ENCODE data around the gene FLYWCH1.

The FLYWCH1 gene

GRCh38 chr16:2954656-2955381, 43.1 kb downstream of the FLYWCH1 start:
- no peak for DNase-seq

- no peak for DNase-seq
Measured at GRCh38 chr16:2955438-2955778, 43.7 kb downstream of the FLYWCH1 start.

DNA sequence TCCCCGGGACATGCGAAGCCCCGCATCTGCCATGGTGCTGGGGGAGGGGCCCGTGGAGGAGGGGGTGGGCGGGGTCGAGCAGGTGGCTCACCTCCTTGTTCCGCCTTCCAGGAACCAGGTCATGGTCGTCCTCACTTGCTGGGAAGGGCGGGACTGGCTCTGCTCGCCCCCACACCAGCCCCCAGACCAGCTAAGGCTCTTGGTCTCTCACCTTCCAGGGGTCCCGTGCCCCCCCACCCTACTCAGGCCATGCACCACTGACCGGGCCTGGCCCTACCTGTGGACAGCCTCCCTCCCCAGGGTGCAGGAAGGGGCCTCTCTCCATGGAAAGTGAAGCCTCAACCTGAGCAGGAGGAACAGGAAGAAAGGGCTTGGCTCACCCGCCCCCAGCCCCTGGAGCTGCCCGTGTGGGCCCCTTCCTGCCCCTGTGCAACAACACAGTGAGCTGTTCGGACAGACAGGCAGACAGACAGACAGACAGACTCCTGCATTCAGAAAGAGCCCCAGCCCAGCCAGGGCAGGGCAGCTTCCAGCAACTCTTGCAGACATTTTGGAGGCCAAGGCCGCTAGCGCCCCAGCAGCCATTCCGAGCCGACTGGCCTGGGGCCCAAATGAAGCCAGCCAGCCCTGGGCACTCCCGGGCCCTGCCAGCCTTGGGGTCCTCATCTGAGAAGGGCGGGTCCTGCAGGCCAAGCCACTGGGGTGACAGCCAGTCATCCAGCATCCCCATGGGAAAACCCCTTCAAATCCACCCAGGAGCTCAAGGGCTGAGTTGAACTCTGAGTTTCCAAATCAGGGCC, 44.2 kb downstream of the FLYWCH1 start:
- DNase-seq: no peak

GRCh38 chr16:2956579-2956956, 44.8 kb downstream of the FLYWCH1 start:
- no peak for DNase-seq

DNA sequence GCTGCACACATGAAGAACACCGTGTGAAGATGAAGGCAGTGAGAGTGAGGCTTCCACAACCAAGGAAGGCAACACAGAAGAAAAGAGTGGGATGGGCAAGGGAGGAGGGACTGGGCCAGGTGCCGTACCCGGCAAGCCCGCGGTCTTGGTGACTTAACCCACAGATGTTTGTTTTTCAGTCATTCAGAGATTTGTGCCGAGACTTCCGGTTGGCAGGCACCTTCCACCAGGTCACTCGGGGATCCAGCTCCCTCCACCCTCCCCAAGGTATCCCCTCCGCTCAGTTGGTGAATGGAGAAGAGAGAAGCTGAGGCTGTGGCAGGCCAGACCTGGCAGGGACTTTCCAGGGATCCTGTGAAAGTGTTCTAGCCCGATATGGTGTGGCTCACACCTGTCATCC, 47.5 kb downstream of the FLYWCH1 start:
- DNase-seq: no peak

DNA sequence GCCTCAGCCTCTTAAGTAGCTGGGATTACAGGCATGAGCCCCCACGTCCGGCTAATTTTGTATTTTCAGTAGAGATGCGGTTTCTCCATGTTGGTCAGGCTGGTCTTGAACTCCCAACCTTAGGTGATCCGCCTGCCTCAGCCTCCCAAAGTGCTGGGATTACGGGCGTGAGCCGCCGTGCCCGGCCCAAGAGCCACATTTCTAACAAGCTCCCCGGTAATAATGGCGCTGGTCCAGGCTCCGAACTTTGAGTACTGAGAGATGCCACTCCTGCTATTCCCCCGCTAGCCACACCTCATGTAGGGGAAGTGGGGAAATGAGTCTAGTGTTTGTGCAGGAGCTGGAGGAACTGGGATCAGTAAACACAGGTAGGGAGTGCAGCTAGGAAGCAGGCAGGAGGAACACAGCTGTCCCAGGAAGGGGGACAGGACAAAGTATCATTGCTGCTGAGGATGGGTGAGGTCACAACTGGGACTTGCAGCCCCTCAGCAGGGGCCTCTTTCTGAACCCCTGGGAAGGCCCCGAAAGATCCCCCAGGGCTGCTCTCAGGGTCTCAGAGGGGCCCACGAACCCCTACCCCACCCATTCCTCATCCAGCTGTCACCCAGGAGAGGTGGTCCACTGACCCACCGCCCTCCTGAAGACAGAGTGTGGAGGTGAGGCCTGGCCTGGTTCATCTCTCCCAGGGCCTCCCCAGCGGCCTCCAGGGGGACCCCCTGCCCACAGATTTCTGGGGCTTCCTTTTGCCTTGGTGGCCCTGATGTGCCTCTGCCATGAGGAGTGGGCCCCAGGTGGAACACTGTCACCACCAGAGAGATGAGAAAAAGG, 48.7 kb downstream of the FLYWCH1 start:
- DNase-seq: no peak

DNA sequence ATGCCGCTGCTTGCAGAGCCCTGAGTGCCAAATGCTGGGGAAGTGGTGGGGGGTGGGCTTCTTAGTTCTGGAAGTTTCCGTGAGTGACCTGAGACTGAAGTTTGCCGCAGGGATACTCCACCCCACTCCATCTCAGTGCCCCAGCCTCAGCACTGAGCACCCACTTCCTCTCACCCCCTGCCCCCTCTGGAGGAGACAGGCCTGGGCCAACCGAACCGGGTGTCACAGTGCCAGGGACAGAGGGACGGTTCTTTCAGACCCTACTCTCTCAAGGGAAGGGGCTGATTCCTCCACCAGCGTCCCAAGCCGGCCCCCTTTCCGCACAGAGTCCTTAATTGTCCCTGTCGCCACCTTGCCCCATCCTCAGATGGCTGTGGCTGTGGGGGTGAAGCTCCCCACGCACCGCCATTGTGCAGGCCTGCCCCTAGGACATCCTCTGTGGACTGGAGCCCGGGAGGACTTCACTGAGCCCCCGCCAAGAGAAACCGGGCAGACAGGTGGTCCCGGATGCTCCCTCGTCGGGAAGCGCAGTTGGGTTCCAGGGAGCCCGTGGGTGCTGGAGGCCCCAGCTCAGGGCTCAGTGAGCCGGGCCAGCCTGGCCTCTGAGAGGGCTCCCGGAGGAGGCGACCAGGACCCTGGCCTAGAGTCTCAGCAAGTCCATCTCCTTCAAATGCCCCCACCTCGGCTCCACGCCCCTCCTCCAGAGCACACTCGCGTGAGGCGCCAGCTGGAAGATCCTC, 50.8 kb downstream of the FLYWCH1 start:
- no peak for DNase-seq

DNA sequence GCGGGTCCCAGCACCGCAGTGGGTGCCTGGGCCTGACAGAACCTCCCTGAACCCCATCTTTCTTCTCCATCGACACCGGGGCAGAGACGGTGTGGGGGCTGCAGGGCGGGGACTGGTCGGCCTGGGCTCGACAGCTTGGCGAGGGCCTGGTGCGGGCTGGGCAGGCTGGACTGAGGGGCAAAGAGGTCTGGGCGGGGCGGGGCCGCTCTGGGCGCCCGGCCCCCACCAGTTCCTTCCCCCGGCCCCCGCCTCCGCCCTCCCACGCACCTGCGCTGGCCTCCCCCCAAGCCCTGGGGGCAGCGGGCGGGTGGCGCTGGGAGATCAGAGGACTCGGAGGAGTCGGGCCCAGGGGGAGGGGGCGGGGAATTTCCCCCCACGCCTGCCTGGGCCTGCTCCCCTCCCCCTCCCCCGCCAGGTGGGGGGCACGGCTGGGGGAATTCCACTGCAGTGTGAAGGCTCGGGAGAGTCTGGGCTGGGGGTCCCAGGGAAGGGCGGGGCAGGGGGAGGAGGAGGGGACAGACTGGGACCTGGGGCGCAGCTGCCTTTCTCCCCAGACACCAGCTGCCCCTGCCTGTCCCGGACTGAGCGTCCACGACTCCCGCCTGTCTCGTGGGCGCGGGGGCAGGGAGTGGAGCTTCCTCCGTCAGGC, 51.5 kb downstream of the FLYWCH1 start:
- no peak for DNase-seq

DNA sequence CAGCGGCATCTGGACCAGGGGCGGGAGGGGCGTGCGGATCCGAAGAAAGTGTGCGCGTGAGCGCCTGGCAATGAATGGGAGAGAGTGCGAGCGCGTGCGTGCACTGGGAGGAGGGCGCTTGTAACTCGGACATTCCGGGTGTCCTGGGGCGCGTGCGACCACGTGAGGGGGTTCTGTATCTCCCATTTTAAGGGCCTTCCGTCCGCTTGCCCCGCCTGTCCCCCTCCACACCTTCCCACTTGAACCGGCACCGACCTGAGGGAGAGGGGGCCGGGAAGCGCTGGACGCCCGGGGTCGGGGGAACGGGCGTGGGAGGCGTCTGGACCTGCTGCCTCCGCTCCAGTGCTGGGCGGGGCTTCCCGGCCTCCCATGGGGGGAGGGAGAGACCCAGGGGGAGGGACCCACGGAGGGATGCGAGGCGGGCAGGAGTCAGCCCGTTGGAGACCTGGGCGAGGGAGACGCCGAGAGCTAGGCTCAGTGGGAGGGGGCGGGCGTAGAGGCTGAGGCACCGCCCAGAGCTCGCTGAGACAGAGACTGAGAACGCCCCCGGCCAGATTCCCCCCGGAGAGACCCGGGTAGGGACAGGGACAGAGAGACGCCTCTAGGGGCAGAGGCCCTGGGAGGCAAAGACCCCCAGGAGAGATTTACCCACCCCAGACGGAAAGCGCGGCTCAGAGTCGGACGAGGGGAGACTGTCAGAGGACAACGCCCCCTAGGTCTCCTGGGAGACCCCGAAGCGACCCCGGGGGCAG, 52.2 kb downstream of the FLYWCH1 start, which contains the start of gene KREMEN2:
TSS of gene KREMEN2 (plus strand) at position 553 of the 752 bp plus-strand sequence. CDS start 246 bp downstream, outside the sequence.
- no peak for DNase-seq

DNA sequence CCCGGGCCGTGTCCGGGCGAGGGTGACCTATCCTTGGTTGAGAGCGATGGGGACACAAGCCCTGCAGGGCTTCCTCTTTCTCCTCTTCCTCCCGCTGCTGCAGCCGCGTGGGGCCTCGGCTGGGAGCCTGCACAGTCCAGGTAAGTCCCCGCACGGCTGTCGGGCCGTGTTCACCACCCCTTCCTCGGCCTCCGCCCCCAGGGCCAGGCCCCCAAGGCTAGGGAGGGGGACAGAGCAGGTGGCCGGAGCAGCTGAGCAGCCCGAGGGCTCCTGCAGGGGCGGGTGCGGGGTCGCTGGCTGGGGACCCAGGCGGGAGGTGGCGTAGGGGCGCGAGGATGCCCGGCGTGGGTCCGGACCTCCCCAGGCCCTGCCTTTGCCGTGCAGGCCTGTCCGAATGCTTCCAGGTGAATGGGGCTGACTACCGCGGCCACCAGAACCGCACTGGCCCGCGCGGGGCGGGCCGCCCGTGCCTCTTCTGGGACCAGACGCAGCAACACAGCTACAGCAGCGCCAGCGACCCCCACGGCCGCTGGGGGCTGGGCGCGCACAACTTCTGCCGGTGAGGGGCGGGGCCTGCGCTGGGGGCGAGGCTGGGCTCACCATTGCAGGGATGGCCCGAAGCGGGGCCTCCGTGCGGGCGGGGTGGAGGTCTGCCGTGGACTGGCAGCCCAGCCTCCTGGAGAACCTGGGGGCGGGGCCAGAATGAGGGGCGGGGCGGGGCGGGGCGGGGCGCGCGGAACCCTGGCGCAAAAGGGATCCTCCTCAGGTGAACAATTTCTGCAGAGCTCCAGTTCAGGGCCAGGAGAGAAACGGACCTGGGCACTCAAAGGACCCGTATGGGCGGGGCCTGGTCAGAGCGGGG, 53.0 kb downstream of the FLYWCH1 start:
- no peak for DNase-seq

GRCh38 chr16:2966043-2966807, 54.5 kb downstream of the FLYWCH1 start:
- DNase-seq: no peak

- no peak for DNase-seq
Measured at GRCh38 chr16:2966808-2967191, 55.1 kb downstream of the FLYWCH1 start.

GRCh38 chr16:2967211-2967631, 55.5 kb downstream of the FLYWCH1 start:
- no peak for DNase-seq

DNA sequence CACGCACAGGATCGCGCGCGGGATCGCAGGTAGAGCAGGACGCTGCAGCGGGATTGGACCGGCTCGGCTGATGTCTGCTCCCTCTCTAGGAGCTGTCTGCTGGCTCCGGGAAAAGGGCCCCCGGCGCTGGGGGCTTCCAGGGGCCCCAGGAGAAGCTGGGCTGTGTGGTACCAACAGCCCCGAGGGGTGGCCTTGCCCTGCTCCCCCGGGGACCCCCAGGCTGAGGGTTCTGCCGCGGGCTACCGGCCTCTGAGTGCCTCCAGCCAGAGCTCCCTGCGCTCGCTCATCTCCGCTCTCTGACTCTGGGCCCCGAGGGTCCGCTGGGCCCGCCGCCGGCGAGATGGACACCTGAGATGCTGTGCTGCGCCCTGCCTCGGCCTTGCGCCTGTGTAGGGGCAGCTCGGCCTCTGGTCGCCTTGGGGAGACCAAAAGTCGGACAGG, 56.0 kb downstream of the FLYWCH1 start:
- DNase-seq: no peak

DNA sequence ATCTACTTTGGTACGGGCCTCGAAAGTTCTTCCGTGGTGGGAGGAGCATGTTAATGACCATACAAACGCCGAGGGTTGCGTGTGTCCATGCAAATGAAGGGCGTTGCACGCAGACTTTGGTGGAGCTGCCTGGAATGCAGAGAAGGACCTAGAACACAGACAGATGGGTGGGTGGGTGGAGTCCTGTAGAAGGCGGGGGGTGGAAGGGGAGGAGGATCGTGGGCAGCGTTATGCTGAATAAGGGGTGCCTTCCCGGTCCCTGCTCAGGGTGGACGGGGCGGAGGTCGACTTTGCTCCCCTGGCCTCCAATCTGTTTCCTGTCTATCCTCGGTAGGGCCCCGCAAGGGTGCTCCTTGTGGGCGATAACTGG, 56.6 kb downstream of the FLYWCH1 start:
- peak; percentile 40 for DNase-seq

DNA sequence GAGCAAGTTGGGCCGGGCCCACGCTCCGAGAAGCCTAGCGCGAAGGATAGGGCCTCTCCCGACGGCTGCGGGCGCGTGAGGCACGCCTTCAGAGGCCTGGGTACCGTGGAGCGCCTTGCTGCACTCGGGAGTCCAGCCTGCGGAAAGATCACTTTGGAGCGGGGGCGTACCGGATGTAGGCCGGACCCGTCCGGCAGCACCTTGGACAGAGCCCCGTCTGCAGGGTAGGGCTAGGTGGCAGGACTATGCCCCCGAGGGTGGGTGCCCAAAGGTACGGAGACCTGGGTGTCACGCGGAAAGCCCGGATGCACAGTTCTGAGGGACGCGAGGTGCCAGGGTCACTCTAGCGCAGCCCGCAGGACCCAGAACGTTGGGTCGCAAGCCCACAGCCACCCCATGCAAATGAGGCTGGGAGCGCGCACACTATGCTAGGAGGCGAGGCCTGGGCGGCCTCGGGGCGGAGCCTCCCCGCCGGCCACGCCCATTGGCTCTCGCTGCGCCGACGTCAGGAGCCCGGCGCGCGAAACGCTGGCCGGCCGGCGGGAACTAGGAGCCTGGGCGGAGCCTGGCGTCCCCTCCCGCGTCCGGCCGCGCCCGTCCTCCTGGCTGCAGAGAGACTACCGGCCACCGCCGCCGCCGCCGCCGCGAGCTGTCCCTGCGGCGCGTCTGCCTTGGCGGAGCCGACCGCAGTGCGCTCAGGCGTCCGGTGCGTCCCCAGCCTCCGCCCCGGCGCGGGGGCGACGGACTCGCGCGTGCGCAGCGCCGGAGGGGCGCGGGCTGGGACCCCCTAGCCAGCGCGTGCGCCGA, 57.2 kb downstream of the FLYWCH1 start, which contains the start of gene PAQR4:
TSS of gene PAQR4 (plus strand) at position 611 of the 807 bp plus-strand sequence. CDS start 327 bp downstream, outside the sequence.
- DNase-seq: peak; percentile 36

- DNase-seq: peak; percentile 23
Measured at GRCh38 chr16:2969545-2970521, 58.1 kb downstream of the FLYWCH1 start.

All from NCI-H1048 (cell line).